Neural cell (in vitro differentiated cells): ENCODE results near the gene PRKAG2.

Experiments used
- CTCF ChIP-seq: fragments of 450-650 bp; IDR thresholded peaks from 2 replicates; pipeline ENCODE4 v1.5.1; 2014; ENCODE audit warnings: antibody characterized with exemption, mild to moderate bottlenecking, moderate library complexity; ENCODE audit not compliant: poor library complexity, severe bottlenecking
- MXI1 ChIP-seq: fragments of 450-650 bp; conservative IDR thresholded peaks from 2 replicates; pipeline ENCODE4 v1.6.1; 2014; ENCODE audit warnings: antibody characterized with exemption, mild to moderate bottlenecking; ENCODE audit not compliant: poor library complexity, severe bottlenecking
- REST ChIP-seq: IDR thresholded peaks from 2 replicates; pipeline ENCODE4 v1.6.1; 2012; ENCODE audit warnings: borderline replicate concordance

DNA sequence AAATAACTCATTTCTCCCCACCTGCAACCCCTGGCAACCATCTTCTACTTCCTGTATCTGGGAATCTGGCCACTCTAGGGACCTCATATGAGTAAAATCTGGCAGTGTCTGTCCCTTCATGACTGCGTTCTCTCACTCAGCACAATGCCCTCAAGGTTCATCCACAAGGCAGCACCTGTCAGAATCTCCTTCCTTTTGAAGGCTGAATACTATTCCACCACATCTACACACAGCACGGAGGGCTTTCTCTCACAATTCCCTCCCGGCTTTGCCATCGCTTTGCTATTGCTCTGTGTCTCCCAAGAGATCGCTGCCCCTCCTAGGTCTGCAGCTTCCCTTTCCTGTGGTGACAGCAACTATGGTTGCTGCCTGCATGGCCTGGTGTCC lies 182.5 kb downstream of the PRKAG2 start:
- no peak for TF ChIP-seq MXI1
- TF ChIP-seq REST = no peak
- TF ChIP-seq CTCF = no peak
